ENCODE measurements around the gene TLR4.

DNA sequence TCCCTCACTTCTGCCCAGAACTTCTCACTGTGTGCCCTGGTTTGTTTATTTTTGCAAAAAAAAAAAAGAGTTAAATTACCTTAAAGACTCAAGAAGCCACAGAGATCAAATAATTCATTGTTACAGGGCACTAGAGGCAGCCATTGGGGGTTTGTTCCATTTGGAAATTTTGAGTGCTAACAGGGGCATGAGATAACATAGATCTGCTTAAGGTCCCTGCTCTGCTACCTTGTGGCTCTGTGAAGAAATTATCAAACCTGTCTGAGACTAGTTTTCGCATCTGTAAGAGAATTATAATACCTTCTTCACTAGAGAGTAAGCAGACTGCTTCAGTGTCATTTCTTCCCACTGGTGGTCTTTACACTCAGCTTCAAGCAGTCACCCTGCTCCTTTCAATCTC is 394 bp downstream of the TLR4 start:
- no peak for TF ChIP-seq EZH2 (IDR thresholded peaks at IDR 0.05; ENCODE audit: borderline replicate concordance, low read depth, low read length, poor library complexity, severe bottlenecking)
- TF ChIP-seq, protein P1, sequence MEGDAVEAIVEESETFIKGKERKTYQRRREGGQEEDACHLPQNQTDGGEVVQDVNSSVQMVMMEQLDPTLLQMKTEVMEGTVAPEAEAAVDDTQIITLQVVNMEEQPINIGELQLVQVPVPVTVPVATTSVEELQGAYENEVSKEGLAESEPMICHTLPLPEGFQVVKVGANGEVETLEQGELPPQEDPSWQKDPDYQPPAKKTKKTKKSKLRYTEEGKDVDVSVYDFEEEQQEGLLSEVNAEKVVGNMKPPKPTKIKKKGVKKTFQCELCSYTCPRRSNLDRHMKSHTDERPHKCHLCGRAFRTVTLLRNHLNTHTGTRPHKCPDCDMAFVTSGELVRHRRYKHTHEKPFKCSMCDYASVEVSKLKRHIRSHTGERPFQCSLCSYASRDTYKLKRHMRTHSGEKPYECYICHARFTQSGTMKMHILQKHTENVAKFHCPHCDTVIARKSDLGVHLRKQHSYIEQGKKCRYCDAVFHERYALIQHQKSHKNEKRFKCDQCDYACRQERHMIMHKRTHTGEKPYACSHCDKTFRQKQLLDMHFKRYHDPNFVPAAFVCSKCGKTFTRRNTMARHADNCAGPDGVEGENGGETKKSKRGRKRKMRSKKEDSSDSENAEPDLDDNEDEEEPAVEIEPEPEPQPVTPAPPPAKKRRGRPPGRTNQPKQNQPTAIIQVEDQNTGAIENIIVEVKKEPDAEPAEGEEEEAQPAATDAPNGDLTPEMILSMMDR (conservative IDR thresholded peaks at IDR 0.05; ENCODE audit: low read depth, low read length): no peak

Measured in A673 (cell line).